Activated CD8-positive, alpha-beta T cell treated with anti-CD3 and anti-CD28 coated beads for 36 hours (primary cell): Measurements from ENCODE around the gene STARD8. TPM values are rescaled to one million over a fixed set of nuclear protein-coding genes. Genes with fewer than 3 reads are reported as not detected.

Experiments used
- ATAC-seq: fragments of 200-7000 bp; cut with Tn5 transposase; one replicate; pipeline ENCODE4 v1.10.0; 2021; ENCODE audit warnings: mild to moderate bottlenecking, moderate library complexity
- CTCF ChIA-PET: fragments of 350-600 bp; sonication (Branson Sonifier 250); formaldehyde crosslinking; loops from one replicate; lab custom pipeline; 2021; ENCODE audit warnings: antibody characterized with exemption; lab: Charles Lee
- POLR2A ChIA-PET: fragments of 350-600 bp; sonication (Branson Sonifier 250); formaldehyde crosslinking; loops from one replicate; lab custom pipeline; 2021; ENCODE audit warnings: antibody characterized with exemption; lab: Charles Lee
- DNase-seq: peaks from one replicate; pipeline ENCODE4 v3.0.0-alpha.2; 2020
- H3K27ac Mint-ChIP-seq: one replicate; pipeline ENCODE4 v1.8.0; 2021; ENCODE audit warnings: mild to moderate bottlenecking, mixed read lengths
- H3K27me3 Mint-ChIP-seq: one replicate; pipeline ENCODE4 v1.8.0; 2021; ENCODE audit warnings: mixed read lengths
- H3K36me3 Mint-ChIP-seq: one replicate; pipeline ENCODE4 v1.8.0; 2021; ENCODE audit warnings: low read depth, mixed read lengths
- H3K4me1 Mint-ChIP-seq: one replicate; pipeline ENCODE4 v1.8.0; 2021; ENCODE audit warnings: low read depth, mixed read lengths
- H3K4me3 Mint-ChIP-seq: one replicate; pipeline ENCODE4 v1.8.0; 2021; ENCODE audit warnings: mild to moderate bottlenecking, moderate library complexity, mixed read lengths
- H3K9me3 Mint-ChIP-seq: one replicate; pipeline ENCODE4 v1.8.0; 2021; ENCODE audit warnings: mixed read lengths
- CTCF ChIP-seq: fragments of 200-600 bp; IDR thresholded peaks from one replicate; pipeline ENCODE4 v1.8.0; 2022; ENCODE audit warnings: antibody characterized with exemption, mild to moderate bottlenecking
- intact Hi-C: fragments of 100-400 bp; cut with micrococcal nuclease; formaldehyde crosslinking; loops from one replicate; pipeline ENCODE4 v1.10.0; 2022
- total RNA-seq, 2 experiments: library from RNA; stranded (reverse); gene quantifications; one replicate each; pipeline ENCODE4 v1.2.3, GENCODE V29; 2021

STARD8 gene
- total RNA-seq, 2 experiments from 2014 or later: 0.36 to 0.38 TPM

- intact Hi-C loops: no loop called here
- H3K4me1 Mint-ChIP-seq: no peaks in the 10 kb centered on the region
- ATAC-seq (no peak), DNase-seq (no peak)
- no peak overlapping the region for H3K27ac Mint-ChIP-seq
- no peaks in the 10 kb centered on the region for H3K36me3 Mint-ChIP-seq
- no peak for TF ChIP-seq CTCF
- H3K27me3 Mint-ChIP-seq: peaks cover 2% of the 10 kb centered on the region
- H3K9me3 Mint-ChIP-seq: no peaks in the 10 kb centered on the region
- POLR2A ChIA-PET: no interaction called here
- CTCF ChIA-PET: no interaction called here
- no peak overlapping the region for H3K4me3 Mint-ChIP-seq
Observed at GRCh38 chrX:68634649-68635227, 12.7 kb upstream of the STARD8 start.

- ATAC-seq: no peak
- CTCF ChIA-PET: no interaction called here
- Mint-ChIP-seq H3K4me3 (no peak overlapping the region), H3K27me3 (no peaks in the 10 kb centered on the region), H3K27ac (no peak overlapping the region), H3K9me3 (no peaks in the 10 kb centered on the region), H3K36me3 (no peaks in the 10 kb centered on the region), H3K4me1 (no peaks in the 10 kb centered on the region)
- intact Hi-C loops: no loop called here
- POLR2A ChIA-PET: no interaction called here
- DNase-seq: no peak
- no peak for TF ChIP-seq CTCF
Observed at GRCh38 chrX:68640661-68641060, 6.8 kb upstream of the STARD8 start.

- H3K27ac Mint-ChIP-seq: no peak overlapping the region
- intact Hi-C loops: no loop called here
- no peak overlapping the region for H3K4me3 Mint-ChIP-seq
- DNase-seq (no peak), ATAC-seq (no peak)
- no peak for TF ChIP-seq CTCF
- POLR2A ChIA-PET: no interaction called here
- no peaks in the 10 kb centered on the region for H3K36me3 Mint-ChIP-seq
- CTCF ChIA-PET: no interaction called here
- H3K27me3 Mint-ChIP-seq: peaks cover 2% of the 10 kb centered on the region
- H3K9me3 Mint-ChIP-seq: no peaks in the 10 kb centered on the region
- no peaks in the 10 kb centered on the region for H3K4me1 Mint-ChIP-seq
Observed at GRCh38 chrX:68644861-68645260, 2.6 kb upstream of the STARD8 start.

- intact Hi-C loops: no loop called here
- POLR2A ChIA-PET: no interaction called here
- Mint-ChIP-seq H3K4me3 (no peak overlapping the region), H3K4me1 (no peaks in the 10 kb centered on the region), H3K27me3 (peaks cover 2% of the 10 kb centered on the region), H3K36me3 (no peaks in the 10 kb centered on the region), H3K27ac (no peak overlapping the region), H3K9me3 (no peaks in the 10 kb centered on the region)
- ATAC-seq: no peak
- TF ChIP-seq CTCF: no peak
- CTCF ChIA-PET: no interaction called here
- no peak for DNase-seq
Observed at GRCh38 chrX:68646421-68646820, 1.0 kb upstream of the STARD8 start.

- Mint-ChIP-seq H3K27ac (no peak overlapping the region), H3K9me3 (no peaks in the 10 kb centered on the region), H3K4me3 (no peak overlapping the region), H3K36me3 (no peaks in the 10 kb centered on the region), H3K4me1 (no peaks in the 10 kb centered on the region), H3K27me3 (peaks cover 2% of the 10 kb centered on the region)
- DNase-seq (no peak), ATAC-seq (no peak)
- no peak for TF ChIP-seq CTCF
- intact Hi-C loops: no loop called here
- CTCF ChIA-PET: no interaction called here
- POLR2A ChIA-PET: no interaction called here
Observed at GRCh38 chrX:68648960-68649359, 1.5 kb downstream of the STARD8 start.
